ENCODE data around the gene TTLL3. TPM values are rescaled to one million over a fixed set of nuclear protein-coding genes. Genes with fewer than 3 reads are reported as not detected.

Gene TTLL3
- total and polyA plus RNA-seq, 2 donors from 2014 or later = 27.5 to 61.0 TPM

GRCh38 chr3:9810433-9810770 is 340 bp downstream of the TTLL3 start:
- Histone ChIP-seq H3K9me3 (ENCODE audit: control insufficient read depth in 2 of 3, insufficient read depth in 1 of 3, low read length in 3 of 3) (no peaks in the 10 kb centered on the region), H3K4me1 (ENCODE audit: control insufficient read depth in 2 of 3, insufficient read depth in 2 of 3, low read depth in 1 of 3, low read length in 3 of 3) (peaks cover 0 to 22% (median 0%) of the 10 kb centered on the region in 3 donors), H3K36me3 (ENCODE audit: control insufficient read depth in 2 of 3, insufficient read depth in 3 of 3, low read length in 3 of 3) (peaks cover 0 to 4% (median 2%) of the 10 kb centered on the region in 3 donors), H3K27ac (ENCODE audit: low read depth in 2 of 2, low read length in 2 of 2) (peak overlapping the region; percentile 91), H3K4me3 (ENCODE audit: low read length in 3 of 3) (peak overlapping the region; percentile 29 to 60 (median 40)), H3K9ac (ENCODE audit: low read length in 3 of 3) (peak overlapping the region in 2 of 3 donors; percentile 31 to 53), H3K27me3 (ENCODE audit: control insufficient read depth, insufficient read depth, low read length) (no peaks in the 10 kb centered on the region)
- FAIRE-seq (no peak), DNase-seq (peak in 1 of 5 donors; percentile 46)
- intact Hi-C loops (cut with DNase I) = no loop called here
- TF ChIP-seq, protein P1, sequence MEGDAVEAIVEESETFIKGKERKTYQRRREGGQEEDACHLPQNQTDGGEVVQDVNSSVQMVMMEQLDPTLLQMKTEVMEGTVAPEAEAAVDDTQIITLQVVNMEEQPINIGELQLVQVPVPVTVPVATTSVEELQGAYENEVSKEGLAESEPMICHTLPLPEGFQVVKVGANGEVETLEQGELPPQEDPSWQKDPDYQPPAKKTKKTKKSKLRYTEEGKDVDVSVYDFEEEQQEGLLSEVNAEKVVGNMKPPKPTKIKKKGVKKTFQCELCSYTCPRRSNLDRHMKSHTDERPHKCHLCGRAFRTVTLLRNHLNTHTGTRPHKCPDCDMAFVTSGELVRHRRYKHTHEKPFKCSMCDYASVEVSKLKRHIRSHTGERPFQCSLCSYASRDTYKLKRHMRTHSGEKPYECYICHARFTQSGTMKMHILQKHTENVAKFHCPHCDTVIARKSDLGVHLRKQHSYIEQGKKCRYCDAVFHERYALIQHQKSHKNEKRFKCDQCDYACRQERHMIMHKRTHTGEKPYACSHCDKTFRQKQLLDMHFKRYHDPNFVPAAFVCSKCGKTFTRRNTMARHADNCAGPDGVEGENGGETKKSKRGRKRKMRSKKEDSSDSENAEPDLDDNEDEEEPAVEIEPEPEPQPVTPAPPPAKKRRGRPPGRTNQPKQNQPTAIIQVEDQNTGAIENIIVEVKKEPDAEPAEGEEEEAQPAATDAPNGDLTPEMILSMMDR (IDR thresholded peaks at IDR 0.05; ENCODE audit: borderline replicate concordance, extremely low read depth, insufficient read depth) = no peak

- no peak overlapping the region for H3K27ac ChIP-seq (ENCODE audit: low read depth in 2 of 2, low read length in 2 of 2)
- H3K27me3 ChIP-seq (ENCODE audit: control insufficient read depth, insufficient read depth, low read length) = no peaks in the 10 kb centered on the region
- H3K9ac ChIP-seq (ENCODE audit: low read length in 3 of 3) = no peak overlapping the region
- H3K9me3 ChIP-seq (ENCODE audit: control insufficient read depth in 2 of 3, insufficient read depth in 1 of 3, low read length in 3 of 3) = no peaks in the 10 kb centered on the region
- TF ChIP-seq, protein P1 (IDR thresholded peaks at IDR 0.05; ENCODE audit: borderline replicate concordance, extremely low read depth, insufficient read depth) = no peak
- H3K4me1 ChIP-seq (ENCODE audit: control insufficient read depth in 2 of 3, insufficient read depth in 2 of 3, low read depth in 1 of 3, low read length in 3 of 3) = peaks cover 0 to 17% (median 0%) of the 10 kb centered on the region in 3 donors
- H3K36me3 ChIP-seq (ENCODE audit: control insufficient read depth in 2 of 3, insufficient read depth in 3 of 3, low read length in 3 of 3) = peaks cover 0 to 2% (median 2%) of the 10 kb centered on the region in 3 donors
- FAIRE-seq (no peak), DNase-seq (no peak)
- peak overlapping the region in 2 of 3 donors; percentile 29 to 60 for H3K4me3 ChIP-seq (ENCODE audit: low read length in 3 of 3)
- intact Hi-C loops (cut with DNase I) = no loop called here
These were observed 784 bp downstream of the TTLL3 start for GRCh38 chr3:9810846-9811245.

DNA sequence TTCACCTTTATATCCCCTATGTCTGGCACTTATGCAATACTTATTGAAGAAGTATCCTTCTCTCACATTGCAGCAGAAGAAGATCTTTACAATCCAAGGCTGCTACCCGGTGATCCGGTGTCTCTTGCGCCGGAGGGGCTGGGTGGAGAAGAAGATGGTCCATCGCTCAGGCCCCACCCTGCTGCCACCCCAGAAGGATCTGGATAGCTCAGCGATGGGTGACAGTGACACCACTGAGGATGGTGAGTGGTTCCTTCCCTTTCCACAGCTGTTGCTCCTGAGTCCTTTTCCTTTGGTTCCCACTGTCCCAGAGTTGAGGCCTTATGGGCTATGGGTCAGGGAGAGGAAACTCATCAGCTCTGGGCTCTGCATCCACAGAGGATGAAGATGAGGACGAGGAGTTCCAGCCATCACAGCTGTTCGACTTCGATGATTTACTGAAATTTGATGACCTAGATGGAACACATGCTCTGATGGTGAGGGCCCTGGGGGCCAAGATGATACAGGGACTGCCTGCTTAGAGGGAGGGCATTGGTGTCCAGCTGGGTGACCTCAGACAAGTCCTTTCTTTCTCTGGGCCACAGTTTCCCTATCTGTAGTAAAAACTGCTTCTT is 2.9 kb downstream of the TTLL3 start:
- DNase-seq (no peak), FAIRE-seq (no peak)
- intact Hi-C loops (cut with DNase I) = no loop called here
- no peaks in the 10 kb centered on the region for H3K9me3 ChIP-seq (ENCODE audit: control insufficient read depth in 2 of 3, insufficient read depth in 1 of 3, low read length in 3 of 3)
- no peak overlapping the region for H3K27ac ChIP-seq (ENCODE audit: low read depth in 2 of 2, low read length in 2 of 2)
- no peak overlapping the region for H3K4me3 ChIP-seq (ENCODE audit: low read length in 3 of 3)
- peaks cover 0 to 2% (median 0%) of the 10 kb centered on the region in 3 donors for H3K36me3 ChIP-seq (ENCODE audit: control insufficient read depth in 2 of 3, insufficient read depth in 3 of 3, low read length in 3 of 3)
- H3K9ac ChIP-seq (ENCODE audit: low read length in 3 of 3) = no peak overlapping the region
- TF ChIP-seq, protein P1 (IDR thresholded peaks at IDR 0.05; ENCODE audit: borderline replicate concordance, extremely low read depth, insufficient read depth) = no peak
- no peaks in the 10 kb centered on the region for H3K27me3 ChIP-seq (ENCODE audit: control insufficient read depth, insufficient read depth, low read length)
- peaks cover 0 to 17% (median 0%) of the 10 kb centered on the region in 3 donors for H3K4me1 ChIP-seq (ENCODE audit: control insufficient read depth in 2 of 3, insufficient read depth in 2 of 3, low read depth in 1 of 3, low read length in 3 of 3)

All from kidney (tissue), 14 donors.